Esophagus muscularis mucosa (tissue), 4 donors: ENCODE results near the gene RNF5. TPM values are rescaled to one million over a fixed set of nuclear protein-coding genes. Genes with fewer than 3 reads are reported as not detected.
"Not testable (repeated sequence)": the region's sequence is repeated elsewhere in the genome, so short reads cannot be mapped to it uniquely, and the experiment has no call there.

Experiments used
- DNase-seq: peaks from one replicate; pipeline ENCODE4 v3.0.0-alpha.2; 2017; ENCODE audit errors: extremely low spot score
- H3K27ac ChIP-seq, 4 donors: fragments of 200-600 bp; sonication (generic); replicated peaks in 1 of 4; 1 replicate in 3 of 4; 2 replicates in 1 of 4; pipeline ENCODE4 v1.5.1; 2016 to 2019; ENCODE audit warnings: mild to moderate bottlenecking in 1 of 4
- H3K27me3 ChIP-seq, 4 donors: fragments of 200-600 bp; sonication (generic); one replicate each; pipeline versions ENCODE4 v1.5.1 to v1.6.0; 2016 to 2019
- H3K36me3 ChIP-seq, 4 donors: fragments of 200-600 bp; sonication (generic); one replicate each; pipeline ENCODE4 v1.5.1; 2016 to 2019
- H3K4me1 ChIP-seq, 4 donors: fragments of 200-600 bp; sonication (generic); one replicate each; pipeline ENCODE4 v1.5.1; 2016 to 2019
- H3K4me3 ChIP-seq, 4 donors: fragments of 200-600 bp; sonication (generic); 1 replicate in 2 of 4; 2 replicates in 2 of 4; pipeline ENCODE4 v1.5.1; 2016 to 2019; ENCODE audit warnings: mild to moderate bottlenecking in 4 of 4, moderate library complexity in 1 of 4
- H3K9me3 ChIP-seq, 4 donors: fragments of 200-600 bp; sonication (generic); 1 replicate in 3 of 4; 2 replicates in 1 of 4; pipeline ENCODE4 v1.5.1; 2016 to 2019
- CTCF ChIP-seq, 3 experiments: fragments of 200-600 bp in 2 of 3; fragments of 450-650 bp in 1 of 3; sonication (generic) in 2 of 3; IDR thresholded peaks; one replicate each; pipeline ENCODE4 v1.5.1; 2017 to 2019; ENCODE audit warnings: antibody characterized with exemption in 3 of 3, mild to moderate bottlenecking in 2 of 3, moderate library complexity in 1 of 3
- EP300 ChIP-seq: sonication (generic); formaldehyde crosslinking; IDR thresholded peaks from one replicate; pipeline ENCODE4 v1.6.1; 2017; ENCODE audit warnings: antibody characterized with exemption
- POLR2A ChIP-seq: fragments of 450-650 bp; IDR thresholded peaks from one replicate; pipeline ENCODE4 v1.6.1; 2017; ENCODE audit warnings: antibody characterized with exemption, moderate library complexity, mild to moderate bottlenecking, low read depth
- POLR2AphosphoS5 ChIP-seq, 2 donors: sonication (generic); formaldehyde crosslinking; IDR thresholded peaks; one replicate each; pipeline ENCODE4 v1.6.1; 2017; ENCODE audit warnings: antibody characterized with exemption in 2 of 2
- WGBS: methylation state at CpG from one replicate; pipeline ENCODE4 v1.1.5; 2018; 5-methylcytosine and 5-hydroxymethylcytosine counted together
- intact Hi-C: fragments of 100-400 bp; cut with DNase I; formaldehyde crosslinking; loops from one replicate; pipeline ENCODE4 v1.15.1; 2023
- total RNA-seq, 4 donors: library from RNA; depleted of rRNA; stranded (reverse); fragments of >200 nt; gene quantifications; one replicate each; pipeline versions ENCODE4 v1.1.0 to v1.2.1, GENCODE V29; 2016

The RNF5 gene
- total RNA-seq, 4 donors from 2014 or later = 76.2 to 91.4 (median 88.5) TPM

DNA sequence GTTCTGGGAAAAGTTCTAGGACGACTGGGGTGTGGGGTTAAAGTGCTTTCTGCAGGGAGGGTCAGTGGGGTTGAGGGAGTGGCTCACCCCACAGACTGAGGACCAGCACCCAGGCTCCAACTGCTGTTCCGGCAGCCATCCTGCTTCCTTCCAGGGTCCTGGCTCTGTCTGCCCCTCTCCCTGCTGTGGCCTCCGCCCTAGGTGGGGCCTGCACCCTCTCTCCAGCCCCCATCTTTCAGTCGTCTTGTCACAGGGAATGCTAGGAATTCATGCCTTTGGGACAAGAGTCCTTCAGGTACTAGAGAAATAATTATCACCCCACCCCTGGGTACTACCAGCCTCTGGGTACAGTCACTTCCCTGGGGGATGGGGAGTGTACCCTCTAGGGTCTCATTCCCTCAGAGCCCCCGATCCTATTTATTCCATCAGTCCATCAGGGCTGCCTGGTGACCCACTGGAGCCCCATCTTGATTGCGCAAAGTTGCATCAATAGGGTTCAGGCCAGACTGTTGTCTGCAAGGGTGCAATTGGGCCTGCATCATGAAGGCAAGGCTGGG, 6.0 kb downstream of the RNF5 start, which contains the start of gene AGER:
TSS of gene AGER (minus strand) at position 170 of the 557 bp plus-strand sequence. CDS start at position 139, 31 bp downstream.
- no peaks in the 10 kb centered on the region for H3K27me3 ChIP-seq
- peaks cover 72 to 89% (median 86%) of the 10 kb centered on the region in 4 donors for H3K4me1 ChIP-seq
- H3K36me3 ChIP-seq = peaks cover 16 to 64% (median 52%) of the 10 kb centered on the region in 4 donors
- intact Hi-C loops = no loop called here
- no peak for DNase-seq
- H3K9me3 ChIP-seq = no peaks in the 10 kb centered on the region
- TF ChIP-seq CTCF (IDR thresholded peaks at IDR 0.05) = no peak
- no peak for TF ChIP-seq POLR2AphosphoS5 (IDR thresholded peaks at IDR 0.05)
- TF ChIP-seq POLR2A = no peak
- TF ChIP-seq EP300 = no peak
- 63% methylated on average over 6 of the region's 6 CpGs for WGBS
- H3K4me3 ChIP-seq = no peak within 1 kb of the TSS
- peak within 1 kb of the TSS; percentile 84 to 99 (median 98) for H3K27ac ChIP-seq

- peak overlapping the region; percentile 84 to 99 (median 98) for H3K27ac ChIP-seq
- peak; percentile 99 for DNase-seq
- peaks cover 16 to 52% (median 41%) of the 10 kb centered on the region in 4 donors for H3K36me3 ChIP-seq
- peak; percentile 19 to 44 for TF ChIP-seq POLR2AphosphoS5 (IDR thresholded peaks at IDR 0.05)
- intact Hi-C loops, H3K9me3 ChIP-seq, H3K4me3 ChIP-seq, H3K27me3 ChIP-seq: not testable (repeated sequence)
- WGBS = 27% methylated on average over 11 of the region's 11 CpGs
- H3K4me1 ChIP-seq = peaks cover 67 to 83% (median 78%) of the 10 kb centered on the region in 4 donors
Observed at GRCh38 chr6:32185681-32186131, 7.5 kb downstream of the RNF5 start.

- H3K4me3 ChIP-seq, DNase-seq, H3K9me3 ChIP-seq, H3K27me3 ChIP-seq, intact Hi-C loops: not testable (repeated sequence)
- Histone ChIP-seq H3K36me3 (peaks cover 16 to 46% (median 35%) of the 10 kb centered on the region in 4 donors), H3K27ac (peak overlapping the region; percentile 84 to 99 (median 98)), H3K4me1 (peaks cover 68 to 83% (median 79%) of the 10 kb centered on the region in 4 donors)
- 58% methylated on average over 9 of the region's 10 CpGs for WGBS
Observed at GRCh38 chr6:32186151-32186840, 8.1 kb downstream of the RNF5 start.

DNA sequence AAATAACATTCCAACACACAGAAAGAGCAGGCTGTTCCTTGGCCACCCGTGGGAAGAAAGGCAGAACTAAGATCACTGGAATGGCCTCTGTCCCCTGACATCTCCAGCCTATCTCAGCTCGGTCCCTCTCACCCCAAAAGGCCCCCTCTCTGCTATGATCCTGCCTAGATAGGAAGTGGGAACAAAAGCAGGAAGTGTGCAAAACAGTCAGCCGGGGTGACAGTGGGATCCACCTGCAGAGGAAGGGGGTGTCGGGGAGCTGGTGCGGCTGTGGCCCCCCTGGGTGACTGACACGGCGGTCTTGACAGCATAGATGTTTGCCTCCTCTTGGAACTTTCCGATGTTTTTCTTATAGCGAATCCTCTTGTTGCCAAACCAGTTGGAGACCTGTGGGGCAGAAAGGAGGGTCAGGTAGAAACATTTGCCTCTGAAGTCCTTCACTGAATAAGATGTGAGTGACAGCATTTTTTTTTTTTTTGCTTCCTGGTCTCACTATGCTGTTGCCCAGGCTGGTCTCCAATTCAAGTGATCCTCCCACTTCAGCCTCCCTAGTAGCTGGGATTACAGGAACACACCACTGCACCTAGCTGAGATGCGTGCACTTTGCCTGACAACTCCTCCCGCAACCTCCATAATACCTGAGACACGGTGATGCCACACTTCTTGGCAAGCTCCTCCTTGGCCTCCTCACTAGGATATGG, 9.0 kb downstream of the RNF5 start:
- H3K27ac ChIP-seq = peak overlapping the region; percentile 84 to 99 (median 98)
- peaks cover 67 to 82% (median 79%) of the 10 kb centered on the region in 4 donors for H3K4me1 ChIP-seq
- H3K27me3 ChIP-seq = no peaks in the 10 kb centered on the region
- intact Hi-C loops = no loop called here
- no peak for TF ChIP-seq EP300
- TF ChIP-seq POLR2A = no peak
- no peak overlapping the region for H3K4me3 ChIP-seq
- peaks cover 16 to 39% (median 31%) of the 10 kb centered on the region in 4 donors for H3K36me3 ChIP-seq
- WGBS = 67% methylated on average over 12 of the region's 12 CpGs
- no peak for DNase-seq
- no peaks in the 10 kb centered on the region for H3K9me3 ChIP-seq

DNA sequence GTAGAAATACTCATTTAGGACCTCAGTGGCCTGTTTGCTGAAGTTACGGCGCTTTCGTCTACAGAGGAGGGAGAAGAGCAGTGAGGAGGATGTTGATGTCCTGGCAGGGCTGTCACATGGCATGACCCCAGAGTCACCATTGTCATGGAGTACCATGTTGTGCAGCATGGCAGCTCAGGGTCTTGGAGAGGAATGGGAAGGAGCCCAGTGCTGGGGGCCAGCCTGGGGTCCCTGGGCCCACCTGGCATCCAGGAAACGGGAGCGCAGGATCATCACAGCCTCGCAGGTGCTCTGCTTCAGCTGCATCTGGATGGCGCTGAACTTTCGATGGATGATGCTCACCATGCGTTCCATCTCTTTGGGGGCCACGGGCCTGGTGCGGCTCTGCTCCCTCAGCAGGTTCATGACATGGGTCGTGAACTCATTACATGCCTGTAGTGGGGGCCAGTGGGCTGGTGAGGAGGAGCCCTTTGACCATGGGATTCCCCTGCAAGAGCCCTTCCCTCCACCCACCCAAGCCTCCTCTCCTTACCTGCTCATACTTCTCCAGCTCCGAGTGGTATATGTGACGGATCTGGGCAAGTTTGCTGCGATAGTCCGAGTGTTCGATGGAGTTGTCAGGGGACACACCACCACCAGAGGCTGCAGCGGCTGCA, 9.6 kb downstream of the RNF5 start:
- WGBS = 100% methylated on average over 3 of the region's 18 CpGs
- H3K27me3 ChIP-seq, DNase-seq, intact Hi-C loops, H3K9me3 ChIP-seq: not testable (repeated sequence)
- peak overlapping the region; percentile 90 to 99 (median 98) for H3K27ac ChIP-seq
- H3K4me3 ChIP-seq = peak overlapping the region; percentile 66 to 92 (median 84)
- peaks cover 16 to 33% (median 28%) of the 10 kb centered on the region in 4 donors for H3K36me3 ChIP-seq
- H3K4me1 ChIP-seq = peaks cover 74 to 83% (median 79%) of the 10 kb centered on the region in 4 donors

- WGBS = 8% methylated on average over 8 of the region's 13 CpGs
- intact Hi-C loops = no loop called here
- peak overlapping the region; percentile 90 to 99 (median 98) for H3K27ac ChIP-seq
- peaks cover 77 to 88% (median 84%) of the 10 kb centered on the region in 4 donors for H3K4me1 ChIP-seq
- TF ChIP-seq EP300 = no peak
- peak; percentile 6 to 47 for TF ChIP-seq POLR2AphosphoS5 (IDR thresholded peaks at IDR 0.05)
- H3K4me3 ChIP-seq = peak overlapping the region; percentile 66 to 92 (median 84)
- no peaks in the 10 kb centered on the region for H3K9me3 ChIP-seq
- no peak for DNase-seq
- no peaks in the 10 kb centered on the region for H3K27me3 ChIP-seq
- H3K36me3 ChIP-seq = peaks cover 16 to 26% (median 25%) of the 10 kb centered on the region in 4 donors
Observed at GRCh38 chr6:32188381-32189068, 10.3 kb downstream of the RNF5 start.
